GM18519 (cell line): ENCODE results near the gene COX7A2L.
"Not testable (repeated sequence)": the region's sequence is repeated elsewhere in the genome, so short reads cannot be mapped to it uniquely, and the experiment has no call there.

Experiments
- ATAC-seq: cut with Tn5 transposase; IDR thresholded peaks from one replicate; pipeline ENCODE4 v1.9.1; 2021; ENCODE audit warnings: mild to moderate bottlenecking, moderate library complexity; ENCODE audit not compliant: unreplicated experiment, low FRiP score

The COX7A2L gene

GRCh38 chr2:42360890-42361727, at the start of gene COX7A2L:
Gene COX7A2L, minus strand, starts transcription at chr2:42361217. Its CDS starts 56 bp downstream, at chr2:42361161.
- peak; percentile 66 for ATAC-seq

- ATAC-seq = no peak
These were observed 47.0 kb upstream of the COX7A2L start for GRCh38 chr2:42408009-42408408.

- ATAC-seq = no peak
These were observed 46.5 kb upstream of the COX7A2L start for GRCh38 chr2:42407476-42407875.

- ATAC-seq = no peak
These were observed 43.7 kb upstream of the COX7A2L start for GRCh38 chr2:42404676-42405075.

- no peak for ATAC-seq
These were observed 40.8 kb upstream of the COX7A2L start for GRCh38 chr2:42401773-42402172.

GRCh38 chr2:42398052-42398451, 37.0 kb upstream of the COX7A2L start:
- not testable (repeated sequence) for ATAC-seq

GRCh38 chr2:42393320-42393719, 32.3 kb upstream of the COX7A2L start:
- not testable (repeated sequence) for ATAC-seq

- no peak for ATAC-seq
These were observed 31.2 kb upstream of the COX7A2L start for GRCh38 chr2:42392191-42392590.

GRCh38 chr2:42390401-42390969, 29.5 kb upstream of the COX7A2L start:
- ATAC-seq = no peak

- ATAC-seq = peak; percentile 62
These were observed 25.7 kb upstream of the COX7A2L start for GRCh38 chr2:42386682-42387081.

- no peak for ATAC-seq
These were observed 24.2 kb upstream of the COX7A2L start for GRCh38 chr2:42385225-42385624.

- ATAC-seq = no peak
These were observed 23.0 kb upstream of the COX7A2L start for GRCh38 chr2:42383855-42384530.

GRCh38 chr2:42382144-42382543, 21.1 kb upstream of the COX7A2L start:
- ATAC-seq = no peak

GRCh38 chr2:42380026-42380425, 19.0 kb upstream of the COX7A2L start:
- not testable (repeated sequence) for ATAC-seq

- ATAC-seq = no peak
These were observed 17.4 kb upstream of the COX7A2L start for GRCh38 chr2:42378415-42378814.

- ATAC-seq = no peak
These were observed 15.7 kb upstream of the COX7A2L start for GRCh38 chr2:42376758-42377157.

- ATAC-seq = no peak
These were observed 11.6 kb upstream of the COX7A2L start for GRCh38 chr2:42372474-42373200.

- no peak for ATAC-seq
These were observed 10.8 kb upstream of the COX7A2L start for GRCh38 chr2:42371611-42372473.

GRCh38 chr2:42369532-42370229, 8.7 kb upstream of the COX7A2L start:
- no peak for ATAC-seq
